Esophagus muscularis mucosa (tissue), 3 donors: Measurements from ENCODE around the gene F11.

Experiments used
- CTCF ChIP-seq, 3 experiments: fragments of 200-600 bp in 2 of 3; fragments of 450-650 bp in 1 of 3; sonication (generic) in 2 of 3; IDR thresholded peaks; one replicate each; pipeline ENCODE4 v1.5.1; 2017 to 2019; ENCODE audit warnings: antibody characterized with exemption in 3 of 3, mild to moderate bottlenecking in 2 of 3, moderate library complexity in 1 of 3
- POLR2AphosphoS5 ChIP-seq, 2 donors: sonication (generic); formaldehyde crosslinking; IDR thresholded peaks; one replicate each; pipeline ENCODE4 v1.6.1; 2017; ENCODE audit warnings: antibody characterized with exemption in 2 of 2

DNA sequence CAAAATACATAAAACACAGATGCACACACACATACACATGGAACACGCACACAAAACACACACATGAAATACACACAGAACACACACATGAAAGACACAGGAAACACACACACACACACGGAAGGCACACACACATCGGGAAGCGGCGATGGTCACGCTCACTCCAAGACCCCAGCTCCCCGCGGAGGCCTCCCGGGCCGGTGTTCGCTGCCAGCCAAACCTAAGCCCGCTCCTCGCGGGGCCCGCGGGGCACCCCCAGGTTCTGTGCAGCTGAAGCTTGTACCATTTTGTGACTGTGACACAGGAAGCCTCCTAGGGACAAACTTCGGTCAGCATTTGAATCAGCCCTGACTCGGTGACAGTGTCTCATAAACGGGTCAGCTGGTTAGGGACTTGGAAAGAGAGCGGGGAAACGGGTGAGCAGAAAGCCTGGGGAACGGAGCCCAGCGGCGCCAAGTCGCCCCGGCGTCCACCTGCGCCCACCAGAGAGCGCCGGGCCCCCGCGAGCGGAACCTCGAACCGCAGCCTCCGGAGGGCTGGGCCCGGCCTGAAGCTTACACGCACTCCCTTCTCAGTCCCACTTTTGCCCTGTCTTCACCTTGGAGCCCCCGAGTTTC is 32.1 kb downstream of the F11 start:
- TF ChIP-seq CTCF (IDR thresholded peaks at IDR 0.05) = no peak
- no peak for TF ChIP-seq POLR2AphosphoS5 (IDR thresholded peaks at IDR 0.05)
